OCI-LY7 (cell line): ENCODE data around the gene PNPLA6. TPM values are rescaled to one million over a fixed set of nuclear protein-coding genes. Genes with fewer than 3 reads are reported as not detected.

Experiments
- BruUV-seq: library from RNA; stranded (reverse); fragments of 400-500 nt; replicated peaks from 2 replicates; lab custom pipeline; 2021; lab: Mats Ljungman, UMichigan
- CTCF ChIA-PET: fragments of 300-600 bp; sonication (Branson Sonifier 250); formaldehyde crosslinking; loops from one replicate; lab custom pipeline; 2022; ENCODE audit warnings: antibody characterized with exemption; ENCODE audit not compliant: unreplicated experiment; lab: Charles Lee
- POLR2A ChIA-PET: fragments of 300-600 bp; sonication (Branson Sonifier 250); formaldehyde crosslinking; loops from one replicate; lab custom pipeline; 2022; ENCODE audit warnings: antibody characterized with exemption; lab: Charles Lee
- DNase-seq: peaks from one replicate; pipeline ENCODE4 v3.0.0-alpha.2; 2015; ENCODE audit warnings: low spot score
- H2AFZ ChIP-seq: fragments of 200-600 bp; sonication (generic), shearing (Covaris generic); 2 replicates; pipeline ENCODE4 v1.6.1; 2014; ENCODE audit warnings: mild to moderate bottlenecking, antibody characterized with exemption, low read length, moderate library complexity
- H3K27ac ChIP-seq: fragments of 200-600 bp; sonication (generic); 2 replicates; pipeline ENCODE4 v1.5.1; 2014; ENCODE audit warnings: mixed run types, low read depth, mild to moderate bottlenecking, moderate library complexity, low read length, inconsistent platforms; ENCODE audit not compliant: poor library complexity, severe bottlenecking
- H3K36me3 ChIP-seq: fragments of 200-600 bp; sonication (generic); 2 replicates; pipeline ENCODE4 v1.6.1; 2014; ENCODE audit warnings: mild to moderate bottlenecking, antibody characterized with exemption, low read length, moderate library complexity, mixed read lengths; ENCODE audit not compliant: insufficient read depth
- H3K4me1 ChIP-seq: fragments of 200-600 bp; sonication (generic); 2 replicates; pipeline ENCODE4 v1.5.1; 2014; ENCODE audit warnings: mild to moderate bottlenecking, low read length; ENCODE audit not compliant: insufficient read depth, poor library complexity, severe bottlenecking
- H3K4me2 ChIP-seq: fragments of 200-600 bp; sonication (generic); 2 replicates; pipeline ENCODE4 v1.6.1; 2014; ENCODE audit warnings: mild to moderate bottlenecking, low read length
- H3K4me3 ChIP-seq: fragments of 200-600 bp; sonication (generic); 2 replicates; pipeline ENCODE4 v1.5.1; 2014; ENCODE audit warnings: mild to moderate bottlenecking, low read depth, low read length; ENCODE audit not compliant: poor library complexity, severe bottlenecking
- H3K79me2 ChIP-seq: fragments of 200-600 bp; sonication (generic); 2 replicates; pipeline ENCODE4 v1.6.1; 2016; ENCODE audit warnings: low read depth, mild to moderate bottlenecking, low read length, moderate library complexity, mixed read lengths; ENCODE audit not compliant: insufficient read depth
- H3K9me2 ChIP-seq: fragments of 200-600 bp; sonication (generic); 2 replicates; pipeline ENCODE4 v1.6.1; 2016; ENCODE audit warnings: mild to moderate bottlenecking, low read length, mixed read lengths; ENCODE audit not compliant: insufficient read depth
- H3K9me3 ChIP-seq: fragments of 200-600 bp; sonication (generic); 2 replicates; pipeline ENCODE4 v1.6.1; 2014; ENCODE audit warnings: mild to moderate bottlenecking, mixed run types, low read length, mixed read lengths
- H4K20me1 ChIP-seq: fragments of 200-600 bp; sonication (generic); 2 replicates; pipeline ENCODE4 v1.6.1; 2014; ENCODE audit warnings: mild to moderate bottlenecking, antibody characterized with exemption, low read length, moderate library complexity, mixed read lengths; ENCODE audit not compliant: insufficient read depth
- EZH2phosphoT487 ChIP-seq: fragments of 200-600 bp; sonication (generic); IDR thresholded peaks from 2 replicates; pipeline ENCODE4 v1.6.1; 2018; ENCODE audit warnings: low read depth, borderline replicate concordance, mild to moderate bottlenecking, mixed run types, antibody characterized with exemption, low read length, moderate library complexity, mixed read lengths
- intact Hi-C: fragments of 100-400 bp; cut with micrococcal nuclease; formaldehyde crosslinking; loops from one replicate; pipeline ENCODE4 v1.10.0; 2022; ENCODE audit not compliant: unreplicated experiment
- total RNA-seq, 2 experiments: library from RNA; depleted of rRNA in 1 of 2; stranded (reverse); fragments of >200 nt in 1 of 2; shearing (Covaris generic) in 1 of 2; gene quantifications; 2 replicates each; pipeline ENCODE4 v1.2.3, GENCODE V29; 2014 to 2022
- TF ChIP-seq, protein P1 (sequence below): fragments of 200-600 bp; sonication (generic); conservative IDR thresholded peaks from 2 replicates; pipeline ENCODE4 v1.5.1; 2014; ENCODE audit warnings: mild to moderate bottlenecking, antibody characterized with exemption, low read length, moderate library complexity, mixed read lengths

PNPLA6 gene
- total RNA-seq, 2 experiments from 2014 or later, result 50.6 to 92.4 TPM

DNA sequence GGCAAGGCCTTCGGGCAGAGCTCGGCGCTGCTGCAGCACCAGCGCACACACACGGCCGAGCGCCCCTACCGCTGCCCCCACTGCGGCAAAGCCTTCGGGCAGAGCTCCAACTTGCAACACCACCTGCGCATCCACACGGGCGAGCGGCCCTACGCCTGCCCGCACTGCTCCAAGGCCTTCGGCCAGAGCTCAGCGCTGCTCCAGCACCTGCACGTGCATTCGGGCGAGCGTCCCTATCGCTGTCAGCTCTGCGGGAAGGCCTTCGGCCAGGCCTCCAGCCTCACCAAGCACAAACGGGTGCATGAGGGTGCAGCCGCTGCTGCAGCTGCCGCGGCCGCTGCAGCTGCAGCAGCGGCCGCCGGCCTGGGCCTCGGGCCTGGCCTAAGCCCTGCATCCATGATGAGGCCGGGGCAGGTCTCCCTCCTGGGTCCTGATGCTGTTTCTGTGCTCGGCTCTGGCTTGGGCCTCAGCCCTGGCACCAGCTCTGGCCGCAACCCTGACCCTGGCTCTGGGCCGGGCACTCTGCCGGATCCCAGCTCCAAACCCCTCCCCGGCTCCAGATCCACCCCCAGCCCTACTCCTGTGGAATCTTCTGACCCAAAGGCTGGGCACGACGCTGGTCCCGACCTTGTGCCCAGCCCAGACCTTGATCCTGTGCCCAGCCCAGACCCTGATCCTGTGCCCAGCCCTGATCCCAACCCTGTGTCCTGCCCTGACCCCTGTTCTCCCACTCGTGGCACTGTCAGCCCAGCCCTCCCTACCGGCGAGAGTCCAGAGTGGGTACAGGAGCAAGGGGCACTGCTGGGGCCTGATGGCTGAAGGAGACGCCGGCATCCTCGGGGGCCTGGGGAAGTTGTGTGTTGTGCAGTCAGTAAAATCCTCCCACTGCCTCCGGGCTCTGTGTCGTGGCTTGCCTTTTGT lies 15.1 kb upstream of the PNPLA6 start:
- Histone ChIP-seq H3K9me2 (no peaks in the 10 kb centered on the region), H3K4me3 (no peak overlapping the region), H4K20me1 (no peaks in the 10 kb centered on the region), H3K79me2 (no peaks in the 10 kb centered on the region), H3K4me2 (no peak overlapping the region), H3K9me3 (no peaks in the 10 kb centered on the region), H2AFZ (no peak overlapping the region), H3K36me3 (no peaks in the 10 kb centered on the region), H3K4me1 (peaks cover 14% of the 10 kb centered on the region), H3K27ac (no peak overlapping the region)
- ChIA-PET POLR2A (interaction anchor here (0.8 kb wide), 1 partner anchor 12 kb away, joined by 4 read pairs; no protein-coding TSS in a partner anchor), CTCF (no interaction called here)
- no peak for TF ChIP-seq EZH2phosphoT487
- TF ChIP-seq, protein P1, sequence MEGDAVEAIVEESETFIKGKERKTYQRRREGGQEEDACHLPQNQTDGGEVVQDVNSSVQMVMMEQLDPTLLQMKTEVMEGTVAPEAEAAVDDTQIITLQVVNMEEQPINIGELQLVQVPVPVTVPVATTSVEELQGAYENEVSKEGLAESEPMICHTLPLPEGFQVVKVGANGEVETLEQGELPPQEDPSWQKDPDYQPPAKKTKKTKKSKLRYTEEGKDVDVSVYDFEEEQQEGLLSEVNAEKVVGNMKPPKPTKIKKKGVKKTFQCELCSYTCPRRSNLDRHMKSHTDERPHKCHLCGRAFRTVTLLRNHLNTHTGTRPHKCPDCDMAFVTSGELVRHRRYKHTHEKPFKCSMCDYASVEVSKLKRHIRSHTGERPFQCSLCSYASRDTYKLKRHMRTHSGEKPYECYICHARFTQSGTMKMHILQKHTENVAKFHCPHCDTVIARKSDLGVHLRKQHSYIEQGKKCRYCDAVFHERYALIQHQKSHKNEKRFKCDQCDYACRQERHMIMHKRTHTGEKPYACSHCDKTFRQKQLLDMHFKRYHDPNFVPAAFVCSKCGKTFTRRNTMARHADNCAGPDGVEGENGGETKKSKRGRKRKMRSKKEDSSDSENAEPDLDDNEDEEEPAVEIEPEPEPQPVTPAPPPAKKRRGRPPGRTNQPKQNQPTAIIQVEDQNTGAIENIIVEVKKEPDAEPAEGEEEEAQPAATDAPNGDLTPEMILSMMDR, result no peak
- intact Hi-C loops, result no loop called here
- BruUV-seq, result no TSS peak
- no peak for DNase-seq

DNA sequence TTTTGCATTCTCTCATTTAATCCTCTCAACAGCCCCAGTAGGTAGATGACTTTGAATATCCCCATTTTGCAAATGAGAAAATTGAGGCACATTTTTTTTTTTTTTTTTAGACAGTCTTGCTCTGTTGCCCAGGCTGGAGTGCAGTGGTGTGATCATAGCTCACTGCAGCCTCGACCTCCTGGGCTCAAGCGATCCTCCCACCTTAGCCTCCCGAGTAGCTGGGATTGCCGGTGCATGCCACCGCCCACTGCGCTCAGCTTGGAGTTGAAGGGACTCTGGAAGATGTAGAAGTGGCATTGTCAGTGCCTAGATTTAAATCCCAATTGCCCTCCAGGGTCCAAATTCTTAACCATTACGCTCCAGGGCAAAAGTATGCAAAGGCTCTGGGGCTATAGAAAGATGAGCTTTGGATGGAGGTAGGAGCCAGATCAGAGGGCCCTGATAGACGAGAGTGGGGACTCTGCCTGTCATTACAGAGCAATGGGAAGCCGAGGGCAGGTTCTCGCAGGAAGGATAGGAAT lies 13.9 kb upstream of the PNPLA6 start:
- intact Hi-C loops, result loop anchor here (1.0 kb wide), 1 partner anchor 14 kb away; the partner anchor contains the start of gene PNPLA6
- POLR2A ChIA-PET, result interaction anchor here (0.8 to 1.4 kb wide), 2 partner anchors 11 to 48 kb away, joined by 4 to 7 read pairs; no protein-coding TSS in a partner anchor
- Histone ChIP-seq H3K4me1 (peaks cover 14% of the 10 kb centered on the region), H3K9me3 (no peaks in the 10 kb centered on the region), H3K4me3 (peak overlapping the region; percentile 78), H2AFZ (peak overlapping the region; percentile 90), H3K36me3 (no peaks in the 10 kb centered on the region), H3K9me2 (no peaks in the 10 kb centered on the region), H3K4me2 (peak overlapping the region; percentile 70), H3K79me2 (no peaks in the 10 kb centered on the region), H3K27ac (no peak overlapping the region), H4K20me1 (no peaks in the 10 kb centered on the region)
- DNase-seq, result no peak
- no TSS peak for BruUV-seq
- TF ChIP-seq, protein P1, result no peak
- TF ChIP-seq EZH2phosphoT487, result no peak
- CTCF ChIA-PET, result no interaction called here
